Measurements from ENCODE around the gene ACAT1.
"Not testable (repeated sequence)": the region's sequence is repeated elsewhere in the genome, so short reads cannot be mapped to it uniquely, and the experiment has no call there.

DNA sequence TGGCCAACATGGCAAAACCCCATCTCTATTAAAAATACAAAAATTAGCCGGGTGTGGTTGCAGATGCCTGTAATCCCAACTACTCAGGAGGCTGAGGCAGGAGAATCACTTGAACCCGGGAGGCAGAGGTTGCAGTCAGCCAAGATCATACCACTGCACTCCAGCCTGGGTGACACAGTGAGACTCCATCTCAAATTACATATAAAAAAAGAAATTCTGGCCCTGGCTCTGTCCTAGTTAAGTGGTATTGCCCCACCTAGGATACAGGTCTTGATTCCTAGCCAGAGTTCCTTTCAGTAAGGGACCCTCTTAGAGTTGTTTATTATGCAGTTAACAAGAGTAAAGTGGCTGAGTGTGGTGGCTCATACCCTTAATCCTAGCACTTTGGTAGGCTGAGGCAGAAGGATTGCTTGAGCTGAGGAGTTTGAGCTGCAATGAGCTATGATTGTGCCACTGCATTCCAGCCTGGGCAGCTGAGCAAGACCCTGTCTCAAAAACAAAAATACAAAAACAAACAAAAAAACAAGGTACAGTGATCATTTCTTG is 11.7 kb downstream of the ACAT1 start:
- not testable (repeated sequence) for TF ChIP-seq CTCF (IDR thresholded peaks at IDR 0.05; ENCODE audit: low read depth, low read length); EZH2phosphoT487 (IDR thresholded peaks at IDR 0.05; ENCODE audit: low read depth)

Data from OCI-LY3 (cell line).